ENCODE measurements around the gene PNPLA6. TPM values are rescaled to one million over a fixed set of nuclear protein-coding genes. Genes with fewer than 3 reads are reported as not detected.
"Not testable (repeated sequence)": the region's sequence is repeated elsewhere in the genome, so short reads cannot be mapped to it uniquely, and the experiment has no call there.

The PNPLA6 gene
- total RNA-seq, 3 donors from 2014 or later (not counting 1 experiment from before 2014, with no cell fraction given), result 118 to 190 (median 125) TPM

DNA sequence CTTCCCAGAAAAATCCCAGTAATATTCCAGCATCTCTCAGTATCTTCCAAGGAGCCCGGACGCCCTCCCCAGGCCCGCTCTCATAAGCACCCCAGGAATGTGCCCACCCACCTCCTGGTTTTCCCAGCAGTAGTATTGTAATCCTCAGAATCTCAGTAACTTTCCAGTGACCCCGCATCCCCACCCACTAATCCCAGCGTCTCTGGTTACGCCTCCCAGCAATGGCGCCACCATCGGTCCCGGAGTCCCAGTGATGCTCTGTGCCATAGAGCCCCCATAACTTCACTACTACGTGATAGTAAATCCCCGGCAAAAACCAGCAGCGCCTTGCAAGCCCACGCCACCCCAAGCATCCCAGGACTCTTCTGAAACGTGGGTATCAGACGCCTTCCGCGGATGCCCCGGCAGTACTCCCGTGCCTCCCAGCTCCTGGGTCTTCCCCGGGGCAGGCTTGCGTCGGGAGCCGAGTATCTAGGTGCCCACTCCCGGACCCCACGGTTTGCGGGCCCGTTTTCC is 928 bp upstream of the PNPLA6 start:
- Histone ChIP-seq H3K4me3 (ENCODE audit: low read length) (peak overlapping the region; percentile 96), H3K9me3 (ENCODE audit: control insufficient read depth, insufficient read depth, low read length) (no peaks in the 10 kb centered on the region), H3K27ac (ENCODE audit: low read length) (peak overlapping the region; percentile 66), H3K27me3 (ENCODE audit: control insufficient read depth, insufficient read depth, low read length) (no peaks in the 10 kb centered on the region), H3K36me3 (ENCODE audit: control insufficient read depth, insufficient read depth, low read length) (peaks cover 6% of the 10 kb centered on the region), H3K4me1 (ENCODE audit: control insufficient read depth, insufficient read depth, low read length) (peaks cover 32% of the 10 kb centered on the region)
- TF ChIP-seq, protein P1, sequence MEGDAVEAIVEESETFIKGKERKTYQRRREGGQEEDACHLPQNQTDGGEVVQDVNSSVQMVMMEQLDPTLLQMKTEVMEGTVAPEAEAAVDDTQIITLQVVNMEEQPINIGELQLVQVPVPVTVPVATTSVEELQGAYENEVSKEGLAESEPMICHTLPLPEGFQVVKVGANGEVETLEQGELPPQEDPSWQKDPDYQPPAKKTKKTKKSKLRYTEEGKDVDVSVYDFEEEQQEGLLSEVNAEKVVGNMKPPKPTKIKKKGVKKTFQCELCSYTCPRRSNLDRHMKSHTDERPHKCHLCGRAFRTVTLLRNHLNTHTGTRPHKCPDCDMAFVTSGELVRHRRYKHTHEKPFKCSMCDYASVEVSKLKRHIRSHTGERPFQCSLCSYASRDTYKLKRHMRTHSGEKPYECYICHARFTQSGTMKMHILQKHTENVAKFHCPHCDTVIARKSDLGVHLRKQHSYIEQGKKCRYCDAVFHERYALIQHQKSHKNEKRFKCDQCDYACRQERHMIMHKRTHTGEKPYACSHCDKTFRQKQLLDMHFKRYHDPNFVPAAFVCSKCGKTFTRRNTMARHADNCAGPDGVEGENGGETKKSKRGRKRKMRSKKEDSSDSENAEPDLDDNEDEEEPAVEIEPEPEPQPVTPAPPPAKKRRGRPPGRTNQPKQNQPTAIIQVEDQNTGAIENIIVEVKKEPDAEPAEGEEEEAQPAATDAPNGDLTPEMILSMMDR (IDR thresholded peaks at IDR 0.05), result no peak
- no peaks in the 10 kb centered on the region for H3K36me3 Mint-ChIP-seq
- H3K27ac Mint-ChIP-seq, result peak overlapping the region; percentile 87 to 93
- WGBS (ENCODE audit: insufficient coverage), result under 1% methylated on average over 27 of the region's 27 CpGs
- H3K27me3 Mint-ChIP-seq (ENCODE audit: low read depth in 2 of 2), result no peaks in the 10 kb centered on the region
- DNase-seq (peak in 1 of 2 donors; percentile 65), ATAC-seq (no peak)
- intact Hi-C loops (cut with micrococcal nuclease), result loop anchor here (1.0 kb wide), 1 partner anchor 12 kb away; the partner anchor contains the start of gene MCOLN1
- H3K4me1 Mint-ChIP-seq, result peaks cover 17 to 23% of the 10 kb centered on the region in 2 donors
- no peaks in the 10 kb centered on the region for H3K9me3 Mint-ChIP-seq
- H3K4me3 Mint-ChIP-seq, result peak overlapping the region; percentile 96

DNA sequence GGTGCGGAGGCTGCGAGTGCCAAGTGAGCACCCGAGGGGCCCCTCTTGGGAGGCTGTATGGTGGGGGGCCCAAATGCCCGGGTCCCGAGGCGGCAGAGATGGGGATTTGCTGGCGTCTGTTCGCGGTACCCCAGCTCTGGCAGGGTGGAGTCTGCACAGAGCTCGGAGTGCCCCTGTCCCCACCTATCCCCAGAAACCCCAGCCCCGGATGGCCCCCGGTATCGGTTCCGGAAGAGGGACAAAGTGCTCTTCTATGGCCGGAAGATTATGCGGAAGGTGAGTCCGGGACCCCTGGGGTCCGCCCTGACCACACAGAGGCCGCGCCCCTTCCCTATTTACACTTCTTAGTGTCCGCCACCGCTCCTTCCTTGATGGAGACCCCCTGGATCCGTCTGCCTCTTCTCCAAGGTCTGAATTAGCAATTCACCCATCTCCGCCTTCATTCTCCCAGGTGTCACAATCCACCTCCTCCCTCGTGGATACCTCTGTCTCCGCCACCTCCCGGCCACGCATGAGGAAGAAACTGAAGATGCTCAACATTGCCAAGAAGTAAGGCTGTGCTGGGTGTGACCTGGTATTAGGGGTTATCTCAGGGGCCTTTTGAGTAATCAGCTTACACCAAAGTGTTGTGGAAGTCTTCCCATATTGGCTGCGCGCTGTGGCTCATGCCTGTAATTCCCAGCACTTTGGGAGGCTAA is 630 bp downstream of the PNPLA6 start:
- DNase-seq (no peak), ATAC-seq (peak in 2 of 3 donors; percentile 0 to 1)
- H3K9me3 Mint-ChIP-seq, result no peaks in the 10 kb centered on the region
- Histone ChIP-seq H3K27ac (ENCODE audit: low read length) (peak overlapping the region; percentile 66), H3K9me3 (ENCODE audit: control insufficient read depth, insufficient read depth, low read length) (no peaks in the 10 kb centered on the region), H3K4me1 (ENCODE audit: control insufficient read depth, insufficient read depth, low read length) (peaks cover 32% of the 10 kb centered on the region), H3K36me3 (ENCODE audit: control insufficient read depth, insufficient read depth, low read length) (peaks cover 17% of the 10 kb centered on the region), H3K27me3 (ENCODE audit: control insufficient read depth, insufficient read depth, low read length) (no peaks in the 10 kb centered on the region), H3K4me3 (ENCODE audit: low read length) (peak overlapping the region; percentile 96)
- no peaks in the 10 kb centered on the region for H3K27me3 Mint-ChIP-seq (ENCODE audit: low read depth in 2 of 2)
- H3K36me3 Mint-ChIP-seq, result no peaks in the 10 kb centered on the region
- peak overlapping the region; percentile 87 to 93 for H3K27ac Mint-ChIP-seq
- peak overlapping the region; percentile 96 for H3K4me3 Mint-ChIP-seq
- TF ChIP-seq, protein P1 (IDR thresholded peaks at IDR 0.05), result no peak
- intact Hi-C loops (cut with micrococcal nuclease), result no loop called here
- peaks cover 17 to 23% of the 10 kb centered on the region in 2 donors for H3K4me1 Mint-ChIP-seq
- WGBS (ENCODE audit: insufficient coverage), result 18% methylated on average over 29 of the region's 30 CpGs

DNA sequence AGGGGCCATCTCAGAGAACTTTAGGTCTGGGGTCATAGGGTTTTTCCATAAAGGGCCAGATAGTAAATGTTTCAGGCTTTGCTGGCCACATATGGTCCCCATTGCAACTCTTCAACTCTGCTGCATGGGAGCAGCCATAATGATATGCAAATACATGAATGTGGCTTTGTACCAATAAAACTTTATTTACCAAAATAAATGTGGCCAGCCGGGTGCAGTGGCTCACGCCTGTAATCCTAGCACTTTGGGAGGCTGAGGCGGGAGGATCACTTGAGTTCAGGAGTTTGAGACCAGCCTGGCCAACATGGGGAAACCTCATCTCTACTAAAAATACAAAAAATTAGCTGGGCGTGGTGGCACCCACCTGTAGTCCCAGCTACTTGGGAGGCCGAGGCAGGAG is 3.5 kb downstream of the PNPLA6 start:
- H3K9me3 ChIP-seq (ENCODE audit: control insufficient read depth, insufficient read depth, low read length); H3K27me3 ChIP-seq (ENCODE audit: control insufficient read depth, insufficient read depth, low read length); H3K9me3 Mint-ChIP-seq; DNase-seq; H3K4me3 ChIP-seq (ENCODE audit: low read length); intact Hi-C loops (cut with micrococcal nuclease); H3K36me3 Mint-ChIP-seq; H3K27ac Mint-ChIP-seq; ATAC-seq; H3K27ac ChIP-seq (ENCODE audit: low read length); H3K4me3 Mint-ChIP-seq; H3K27me3 Mint-ChIP-seq (ENCODE audit: low read depth in 2 of 2): not testable (repeated sequence)
- 99% methylated on average over 5 of the region's 5 CpGs for WGBS (ENCODE audit: insufficient coverage)
- H3K36me3 ChIP-seq (ENCODE audit: control insufficient read depth, insufficient read depth, low read length), result peaks cover 36% of the 10 kb centered on the region
- peaks cover 17 to 23% of the 10 kb centered on the region in 2 donors for H3K4me1 Mint-ChIP-seq
- H3K4me1 ChIP-seq (ENCODE audit: control insufficient read depth, insufficient read depth, low read length), result peaks cover 29% of the 10 kb centered on the region

DNA sequence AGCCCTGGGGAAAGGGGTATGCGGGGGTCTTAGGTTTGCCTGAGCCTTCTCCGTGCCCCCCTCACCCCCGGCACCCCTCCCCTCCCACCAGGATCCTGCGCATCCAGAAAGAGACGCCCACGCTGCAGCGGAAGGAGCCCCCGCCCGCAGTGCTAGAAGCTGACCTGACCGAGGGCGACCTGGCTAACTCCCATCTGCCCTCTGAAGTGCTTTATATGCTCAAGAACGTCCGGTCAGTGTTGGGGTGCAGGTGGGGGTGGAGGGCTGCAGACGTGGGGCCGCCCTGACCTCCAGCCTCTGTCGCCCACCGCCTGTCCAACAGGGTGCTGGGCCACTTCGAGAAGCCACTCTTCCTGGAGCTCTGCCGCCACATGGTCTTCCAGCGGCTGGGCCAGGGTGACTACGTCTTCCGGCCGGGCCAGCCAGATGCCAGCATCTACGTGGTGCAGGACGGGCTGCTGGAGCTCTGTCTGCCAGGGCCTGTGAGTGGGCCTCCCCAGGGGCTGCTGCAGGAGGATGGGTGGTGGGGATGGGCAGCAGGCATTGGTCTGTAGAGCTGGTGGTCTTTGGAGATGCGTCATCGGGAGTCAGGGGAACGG is 4.4 kb downstream of the PNPLA6 start:
- no peaks in the 10 kb centered on the region for H3K9me3 ChIP-seq (ENCODE audit: control insufficient read depth, insufficient read depth, low read length)
- Mint-ChIP-seq H3K4me3 (no peak overlapping the region), H3K9me3 (no peaks in the 10 kb centered on the region), H3K36me3 (no peaks in the 10 kb centered on the region), H3K27ac (no peak overlapping the region), H3K4me1 (peaks cover 8 to 19% of the 10 kb centered on the region in 2 donors), H3K27me3 (ENCODE audit: low read depth in 2 of 2) (no peaks in the 10 kb centered on the region)
- TF ChIP-seq, protein P1 (IDR thresholded peaks at IDR 0.05), result no peak
- H3K4me1 ChIP-seq (ENCODE audit: control insufficient read depth, insufficient read depth, low read length), result peaks cover 28% of the 10 kb centered on the region
- intact Hi-C loops (cut with micrococcal nuclease), result no loop called here
- 97% methylated on average over 28 of the region's 28 CpGs for WGBS (ENCODE audit: insufficient coverage)
- no peaks in the 10 kb centered on the region for H3K27me3 ChIP-seq (ENCODE audit: control insufficient read depth, insufficient read depth, low read length)
- H3K4me3 ChIP-seq (ENCODE audit: low read length), result no peak overlapping the region
- H3K36me3 ChIP-seq (ENCODE audit: control insufficient read depth, insufficient read depth, low read length), result peaks cover 36% of the 10 kb centered on the region
- no peak for DNase-seq
- no peak for ATAC-seq
- H3K27ac ChIP-seq (ENCODE audit: low read length), result no peak overlapping the region
